GM23338 (cell line): ENCODE data around the gene MRPS10.

Source experiments
- CTCF ChIP-seq, 2 experiments: fragments of 200-600 bp in 1 of 2; sonication (generic) in 1 of 2; conservative IDR thresholded peaks; 2 replicates each; pipeline versions ENCODE4 v1.5.1 to v1.6.1; 2016 to 2017; ENCODE audit warnings: antibody characterized with exemption in 2 of 2, low read depth in 2 of 2, mild to moderate bottlenecking in 2 of 2, moderate library complexity in 1 of 2
- JUNB ChIP-seq: IDR thresholded peaks from one replicate; pipeline ENCODE4 v1.6.1; 2016; ENCODE audit warnings: antibody characterized with exemption; ENCODE audit not compliant: unreplicated experiment
- POLR2AphosphoS5 ChIP-seq: IDR thresholded peaks from 2 replicates; pipeline ENCODE4 v1.6.1; 2016; ENCODE audit warnings: antibody characterized with exemption, low read depth

GRCh38 chr6:42165016-42165415 is 52.6 kb downstream of the MRPS10 start:
- no peak for TF ChIP-seq JUNB
- TF ChIP-seq CTCF (conservative IDR thresholded peaks at IDR 0.05; ENCODE audit: low read depth in 2 of 2), result no peak
- no peak for TF ChIP-seq POLR2AphosphoS5
